HepG2 (cell line): ENCODE data around the gene CLDN10. TPM values are rescaled to one million over a fixed set of nuclear protein-coding genes. Genes with fewer than 3 reads are reported as not detected.

ENCODE experiments used
- ATAC-seq: fragments of 200-7000 bp; cut with Tn5 transposase; 3 replicates; pipeline ENCODE4 v1.9.1; 2020; ENCODE audit warnings: mild to moderate bottlenecking, moderate library complexity
- BruUV-seq: library from RNA; stranded (reverse); fragments of 400-500 nt; replicated peaks from 2 replicates; lab custom pipeline; 2021; lab: Mats Ljungman, UMichigan
- CTCF ChIA-PET: fragments of 300-600 bp; formaldehyde crosslinking; extraction: SDS; loops from one replicate; lab custom pipeline; 2021; ENCODE audit warnings: low total read pairs, inconsistent platforms, low intra/inter-chr PET ratio; lab: Yijun Ruan, JAX
- POLR2A ChIA-PET: fragments of 350-600 bp; sonication (Branson Sonifier 250); formaldehyde crosslinking; loops from one replicate; lab custom pipeline; 2020; ENCODE audit warnings: antibody characterized with exemption, inconsistent platforms; lab: Yijun Ruan, JAX
- DNase-seq: peaks from one replicate; pipeline ENCODE4 v3.0.0-alpha.2; 2015; ENCODE audit warnings: low spot score
- FAIRE-seq: peaks from 3 replicates; lab custom pipeline; 2011; peaks lifted over from hg19 to GRCh38; lab: Jason Lieb, UNC
- H2AFZ ChIP-seq: one replicate; pipeline ENCODE4 v1.6.1; 2011; ENCODE audit warnings: low read length, inconsistent platforms
- H3K27ac ChIP-seq: fragments of 300-600 bp; 3 replicates; pipeline ENCODE4 v1.8.0; 2011; ENCODE audit warnings: mixed run types, mild to moderate bottlenecking, mixed read lengths, low read length, inconsistent platforms; ENCODE audit not compliant: insufficient read depth; ENCODE audit errors: extremely low read length
- H3K27me3 ChIP-seq, 2 experiments: fragments of 200-600 bp in 1 of 2; 2 replicates in 1 of 2; 3 replicates in 1 of 2; pipeline versions ENCODE4 v1.6.0 to v1.8.0; 2011; ENCODE audit warnings: low read length in 2 of 2, mild to moderate bottlenecking in 2 of 2, moderate library complexity in 2 of 2, inconsistent platforms in 1 of 2; ENCODE audit not compliant: insufficient read depth in 2 of 2, control insufficient read depth in 1 of 2
- H3K36me3 ChIP-seq, 2 experiments: fragments of 200-600 bp in 1 of 2; replicated peaks in 1 of 2; 2 replicates in 1 of 2; 3 replicates in 1 of 2; pipeline versions ENCODE4 v1.5.1 to v1.8.0; 2011; ENCODE audit warnings: low read length in 2 of 2, inconsistent platforms in 1 of 2; ENCODE audit not compliant: insufficient read depth in 2 of 2, control insufficient read depth in 1 of 2
- H3K4me1 ChIP-seq: 2 replicates; pipeline ENCODE4 v1.5.1; 2012; ENCODE audit warnings: low read length, inconsistent platforms; ENCODE audit not compliant: insufficient read depth
- H3K4me2 ChIP-seq: 2 replicates; pipeline ENCODE4 v1.6.0; 2011; ENCODE audit warnings: low read depth, low read length, inconsistent platforms
- H3K4me3 ChIP-seq, 3 experiments: fragments of 200-600 bp in 1 of 3; sonication (generic), shearing (Covaris generic) in 1 of 3; replicated peaks in 1 of 3; 2 replicates each; pipeline ENCODE4 v1.5.1; 2011 to 2016; ENCODE audit warnings: low read length in 3 of 3, inconsistent platforms in 2 of 3, low read depth in 2 of 3, mild to moderate bottlenecking in 2 of 3, control low read depth in 1 of 3, mixed read lengths in 1 of 3; ENCODE audit not compliant: insufficient read depth in 1 of 3
- H3K79me2 ChIP-seq: one replicate; pipeline ENCODE4 v1.6.1; 2011; ENCODE audit warnings: low read length, inconsistent platforms; ENCODE audit not compliant: insufficient read depth
- H3K9ac ChIP-seq: 2 replicates; pipeline ENCODE4 v1.6.0; 2011; ENCODE audit warnings: mild to moderate bottlenecking, low read depth, low read length, inconsistent platforms; ENCODE audit not compliant: insufficient read depth
- H3K9me3 ChIP-seq: 2 replicates; pipeline ENCODE4 v1.5.1; 2012; ENCODE audit warnings: mild to moderate bottlenecking, low read length
- H4K20me1 ChIP-seq: 2 replicates; pipeline ENCODE4 v1.6.0; 2011; ENCODE audit warnings: inconsistent platforms, mild to moderate bottlenecking, low read length, moderate library complexity; ENCODE audit not compliant: insufficient read depth
- CREB1 ChIP-seq, 2 experiments: fragments of 450-650 bp in 1 of 2; IDR thresholded peaks; 2 replicates each; pipeline ENCODE4 v1.6.1; 2016 to 2017; ENCODE audit warnings: control low read depth in 1 of 2, mild to moderate bottlenecking in 1 of 2, missing compliant biosample characterization in 1 of 2, missing genetic modification characterization in 1 of 2
- GFI1 ChIP-seq: sonication (generic); formaldehyde crosslinking; IDR thresholded peaks from 2 replicates; pipeline ENCODE4 v1.5.0; 2020; ENCODE audit warnings: missing genetic modification reagents, mild to moderate bottlenecking, borderline replicate concordance
- HMGXB4 ChIP-seq, 2 experiments: sonication (generic) in 1 of 2; formaldehyde crosslinking in 1 of 2; IDR thresholded peaks; 2 replicates each; pipeline versions ENCODE4 v1.4.0 to v1.6.1; 2018 to 2020; ENCODE audit warnings: missing genetic modification reagents in 2 of 2, borderline replicate concordance in 1 of 2, low read depth in 1 of 2, mild to moderate bottlenecking in 1 of 2, missing biosample characterization in 1 of 2
- MTF2 ChIP-seq: sonication (generic); formaldehyde crosslinking; IDR thresholded peaks from 2 replicates; pipeline ENCODE4 v1.5.0; 2020; ENCODE audit warnings: missing genetic modification reagents, borderline replicate concordance
- NCOR1 ChIP-seq: fragments of 200-600 bp; sonication (generic); IDR thresholded peaks from 2 replicates; pipeline ENCODE4 v1.7.0; 2017; ENCODE audit warnings: antibody characterized with exemption, low read length, borderline replicate concordance
- TBX2 ChIP-seq: sonication (generic); formaldehyde crosslinking; IDR thresholded peaks from 2 replicates; pipeline ENCODE4 v1.5.0; 2020; ENCODE audit warnings: missing genetic modification reagents, mild to moderate bottlenecking, borderline replicate concordance
- ZNF282 ChIP-seq: fragments of 450-650 bp; IDR thresholded peaks from 2 replicates; pipeline ENCODE4 v1.6.1; 2018; ENCODE audit not compliant: partially characterized antibody
- ZSCAN25 ChIP-seq: sonication (generic); formaldehyde crosslinking; IDR thresholded peaks from 2 replicates; pipeline ENCODE4 v1.8.0; 2022; ENCODE audit warnings: mild to moderate bottlenecking, missing genetic modification reagents
- WGBS: methylation state at CpG from one replicate; pipeline ENCODE4 v1.1.6; 2017; ENCODE audit warnings: low lambda C conversion rate; 5-methylcytosine and 5-hydroxymethylcytosine counted together
- in situ Hi-C: cut with HindIII; loops from 2 replicates; pipeline ENCODE4 v1.10.0; 2017; ENCODE audit warnings: low pct_unique_long_range_greater_than_20kb; ENCODE audit not compliant: extremely low pct_ligation_motif_present
- intact Hi-C: fragments of 100-400 bp; cut with micrococcal nuclease; formaldehyde crosslinking; loops from one replicate; pipeline ENCODE4 v1.10.0; 2022; ENCODE audit not compliant: unreplicated experiment
- polyA plus RNA-seq, 8 experiments: library from polyadenylated mRNA; depleted of rRNA in 3 of 8; stranded (reverse) in 7 of 8; unstranded in 1 of 8; fragments of >200 nt; fragmentation: Illumina TruSeq in 4 of 8; extraction: Trizol in 4 of 8; gene quantifications; 2 replicates each; pipeline versions ENCODE4 v1.2.1 to v1.2.3, GENCODE V29; 2011 to 2016; ENCODE audit warnings: low read depth in 4 of 8, missing spikeins in 1 of 8, mixed read lengths in 1 of 8; ENCODE audit not compliant: insufficient read depth in 1 of 8
- total RNA-seq, 5 experiments: library from RNA; depleted of rRNA; stranded (reverse); fragments of >200 nt; fragmentation: Illumina TruSeq; extraction: Trizol; gene quantifications; 2 replicates each; pipeline ENCODE4 v1.2.3, GENCODE V29; 2016; ENCODE audit warnings: low read depth in 1 of 5

CLDN10 gene
- total and polyA plus RNA-seq, 2 of the 13 experiments (the other 11 are each of a cell fraction or from before 2014, with no cell fraction given) = not detected

- TF ChIP-seq ZNF282 = no peak
- no peak for TF ChIP-seq MTF2 (CRISPR knock-in tag)
- TF ChIP-seq NCOR1 = no peak
- 0 out of 2 replicates have a peak, but pooled peaks have one; percentile 32 for TF ChIP-seq TBX2 (CRISPR knock-in tag)
- no peak for TF ChIP-seq ZSCAN25
- 0 out of 2 replicates have a peak, but pooled peaks have one; percentile 37 for TF ChIP-seq GFI1
Observed at GRCh38 chr13:95603887-95604555, 51.5 kb downstream of the CLDN10 start (continued).

- H3K4me2 ChIP-seq = no peak overlapping the region
- in situ Hi-C loops = no loop called here
- ChIA-PET POLR2A (interaction anchor here (0.6 to 1.3 kb wide), 2 partner anchors 72 to 99 kb away, joined by 4 to 5 read pairs; no protein-coding TSS in a partner anchor), CTCF (interaction anchor here (1.4 kb wide), 1 partner anchor 110 kb away, joined by 4 read pairs; no protein-coding TSS in a partner anchor)
- no peak overlapping the region for H2AFZ ChIP-seq
- H3K4me1 ChIP-seq = peaks cover 14% of the 10 kb centered on the region
- no peaks in the 10 kb centered on the region for H3K9me3 ChIP-seq
- no TSS peak for BruUV-seq
- H3K27me3 ChIP-seq = no peaks in the 10 kb centered on the region
- TF ChIP-seq HMGXB4 (CRISPR knock-in tag; IDR thresholded peaks at IDR 0.05; ENCODE audit: borderline replicate concordance in 1 of 2, low read depth in 1 of 2) (no peak), CREB1 (IDR thresholded peaks at IDR 0.05) (peak; percentile 21; the same call in 1 of the 2 replicates), CREB1 (CRISPR knock-in tag; IDR thresholded peaks at IDR 0.05) (no peak)
- DNase-seq = no peak
- no peak overlapping the region for H3K27ac ChIP-seq
- H3K4me3 ChIP-seq = no peak overlapping the region
- intact Hi-C loops = no loop called here
- no peak overlapping the region for H3K9ac ChIP-seq
- no peaks in the 10 kb centered on the region for H4K20me1 ChIP-seq
- 97% methylated on average over 3 of the region's 3 CpGs for WGBS
- H3K36me3 ChIP-seq = peaks cover 2 to 31% of the 10 kb centered on the region in 2 experiments; a peak in 4 of 5 replicates
- ATAC-seq = no peak
- H3K79me2 ChIP-seq = no peaks in the 10 kb centered on the region
- no peak for FAIRE-seq
Observed at GRCh38 chr13:95604556-95604915, 52.0 kb downstream of the CLDN10 start.
